NCI-H82 (cell line): Measurements from ENCODE around the gene THEMIS.
"Not testable (repeated sequence)": the region's sequence is repeated elsewhere in the genome, so short reads cannot be mapped to it uniquely, and the experiment has no call there.

ENCODE experiments used
- DNase-seq: peaks from one replicate; lab custom pipeline; 2025; lab: John Stamatoyannopoulos, UW

THEMIS gene

GRCh38 chr6:127900935-127901334 lies at the start of gene THEMIS:
Gene THEMIS, minus strand, starts transcription at chr6:127901058. Its CDS starts 126 bp downstream, at chr6:127900932.
- DNase-seq = no peak

DNA sequence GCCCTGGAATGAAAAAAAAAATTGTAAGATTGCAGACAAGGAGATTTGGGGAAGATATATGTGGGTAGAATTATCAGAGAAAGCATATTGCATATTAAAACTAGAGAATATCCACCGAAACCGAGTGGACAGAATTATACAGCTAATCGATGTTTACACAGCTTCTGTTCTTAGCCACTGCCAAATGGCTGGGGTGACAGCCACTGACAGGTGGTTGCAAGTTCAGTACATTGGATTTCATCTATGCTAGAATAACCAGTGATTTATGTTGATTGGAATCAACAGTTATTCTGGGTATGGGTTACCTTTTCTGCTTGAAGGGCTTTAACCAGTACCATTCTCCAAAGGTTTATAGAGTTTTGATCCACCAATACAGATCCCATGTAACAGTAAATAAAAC lies 48.4 kb upstream of the THEMIS start:
- DNase-seq = no peak

GRCh38 chr6:127946388-127946787 lies 45.5 kb upstream of the THEMIS start:
- no peak for DNase-seq

DNA sequence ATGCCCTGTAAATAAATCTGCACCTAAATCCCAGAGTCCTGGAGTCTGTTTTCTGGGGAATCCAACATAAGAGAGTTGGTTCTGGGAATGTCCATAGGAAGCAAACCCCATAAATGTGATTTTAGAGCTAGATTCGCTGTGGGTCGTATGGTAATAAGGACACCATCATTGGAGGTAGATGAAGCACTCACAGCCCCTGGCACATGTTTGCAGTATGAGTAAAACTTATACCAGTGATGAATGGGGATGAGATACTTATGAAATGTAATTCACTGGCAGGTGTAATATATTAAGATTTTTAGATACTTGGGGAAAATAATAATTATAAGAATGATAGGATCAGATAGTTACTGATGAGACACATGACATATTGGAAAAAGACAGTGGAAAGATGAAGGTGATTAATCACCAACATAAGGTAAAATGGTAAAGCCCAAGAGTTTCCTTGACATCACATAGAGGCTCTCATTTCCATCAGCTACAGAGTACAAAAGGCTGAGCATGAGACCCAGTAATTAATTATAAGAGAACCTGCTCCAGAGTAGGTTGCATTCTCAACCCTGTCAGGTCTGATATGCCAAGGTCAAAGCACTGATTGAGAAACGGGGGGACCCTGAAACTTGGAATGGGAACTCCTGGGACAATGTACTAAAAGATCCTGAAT lies 44.7 kb upstream of the THEMIS start:
- DNase-seq = no peak

- DNase-seq = no peak
Observed at GRCh38 chr6:127941228-127941627, 40.4 kb upstream of the THEMIS start.

DNA sequence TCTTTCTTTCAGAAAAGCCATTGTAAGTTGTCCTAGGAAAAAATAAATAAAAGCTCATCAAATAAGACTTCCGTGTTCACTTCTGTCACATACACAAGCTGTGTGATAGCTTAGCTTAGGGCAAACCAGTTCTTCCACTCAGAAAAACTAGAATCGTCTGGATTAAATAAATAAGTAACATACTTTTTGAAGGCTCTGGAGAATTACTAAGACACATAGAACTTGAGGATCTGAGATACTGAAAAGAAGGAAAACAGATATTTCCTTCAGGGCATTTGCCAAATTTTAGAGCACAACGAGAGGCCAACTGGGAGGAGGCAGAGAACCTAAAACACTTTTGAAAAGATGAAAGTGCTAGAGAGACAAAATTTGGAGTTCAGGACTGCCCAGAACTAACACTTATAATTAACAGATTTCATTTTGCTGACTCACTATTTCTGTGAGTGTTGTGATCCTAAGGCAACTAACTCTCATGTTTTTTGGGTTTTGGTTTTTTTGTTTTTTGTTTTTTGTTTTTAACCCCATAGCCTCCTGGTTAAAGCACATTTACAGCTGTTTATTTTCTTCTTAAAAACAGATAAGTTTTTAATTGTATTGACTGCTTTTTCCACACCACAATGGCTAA lies 38.7 kb upstream of the THEMIS start:
- no peak for DNase-seq

- DNase-seq = no peak
Observed at GRCh38 chr6:127938701-127939100, 37.8 kb upstream of the THEMIS start.

GRCh38 chr6:127937747-127938146 lies 36.9 kb upstream of the THEMIS start:
- DNase-seq = no peak

- no peak for DNase-seq
Observed at GRCh38 chr6:127937102-127937501, 36.2 kb upstream of the THEMIS start.

GRCh38 chr6:127934956-127935355 lies 34.1 kb upstream of the THEMIS start:
- no peak for DNase-seq

DNA sequence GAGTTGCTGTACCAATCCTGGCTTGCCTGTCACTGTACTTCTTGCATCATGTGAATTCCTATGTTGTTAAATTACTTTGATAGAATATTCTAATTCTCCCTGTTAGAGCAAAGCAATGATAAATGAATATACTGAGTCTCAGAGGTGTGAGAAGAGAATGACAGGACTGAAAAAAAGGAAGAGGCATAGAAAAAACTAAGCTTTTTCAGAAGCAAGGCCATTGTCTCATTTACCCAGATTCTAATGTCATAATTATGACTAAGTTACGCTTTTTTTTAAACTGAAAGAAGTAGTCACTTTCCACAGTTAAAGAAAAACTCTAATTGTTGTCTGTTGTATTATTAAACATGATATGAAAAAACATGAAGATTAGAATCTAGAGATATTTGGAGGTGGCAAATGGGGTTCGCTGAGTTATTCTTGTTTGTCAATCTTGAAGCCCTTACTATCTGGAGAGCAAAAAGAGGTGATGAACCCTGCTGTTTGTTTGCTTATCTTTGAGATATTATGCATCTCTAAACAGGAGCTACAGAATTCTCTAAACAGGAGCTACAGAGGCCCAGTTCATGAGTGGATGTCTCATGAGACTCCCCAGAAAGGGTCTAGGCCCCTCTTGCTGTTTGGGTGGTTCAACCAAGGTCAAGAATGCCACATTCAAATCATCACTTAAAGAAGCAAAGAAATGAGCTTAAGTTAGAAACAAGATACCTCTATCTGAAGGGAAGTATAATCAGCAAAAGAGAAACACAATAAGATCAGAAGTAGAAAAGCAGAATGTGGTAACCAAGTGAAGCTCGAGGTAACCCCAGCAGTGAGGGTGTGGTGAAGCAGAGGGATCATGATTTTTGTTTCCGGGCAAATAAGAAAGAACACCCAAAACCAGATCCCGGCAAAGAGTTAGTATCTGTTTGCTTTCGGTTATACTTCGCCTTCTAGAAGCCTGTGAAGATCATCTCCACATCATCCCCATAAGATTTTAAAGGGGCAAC lies 33.3 kb upstream of the THEMIS start:
- DNase-seq = no peak

- DNase-seq = no peak
Observed at GRCh38 chr6:127933137-127933536, 32.3 kb upstream of the THEMIS start.

- no peak for DNase-seq
Observed at GRCh38 chr6:127932708-127933107, 31.9 kb upstream of the THEMIS start.

- DNase-seq = not testable (repeated sequence)
Observed at GRCh38 chr6:127926441-127926840, 25.6 kb upstream of the THEMIS start.

DNA sequence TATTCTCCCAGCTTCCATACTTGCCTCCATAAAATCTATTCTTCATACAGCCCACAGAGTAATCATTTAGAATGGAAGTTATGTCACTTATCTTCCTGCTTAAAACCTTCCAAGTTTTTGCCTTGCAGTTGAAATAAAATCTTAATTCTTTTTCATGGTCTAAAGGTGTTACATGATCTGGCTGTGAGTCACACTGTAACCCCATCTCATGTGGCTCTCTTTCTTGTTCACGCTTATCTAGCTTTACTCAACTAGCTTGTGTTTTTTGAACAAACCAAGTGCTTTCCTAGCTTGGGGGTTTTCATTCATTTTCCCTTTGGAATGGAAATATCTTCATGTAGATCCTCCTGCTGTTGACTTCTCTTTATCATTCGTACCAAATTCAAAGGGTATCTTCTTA lies 23.6 kb upstream of the THEMIS start:
- DNase-seq = no peak

DNA sequence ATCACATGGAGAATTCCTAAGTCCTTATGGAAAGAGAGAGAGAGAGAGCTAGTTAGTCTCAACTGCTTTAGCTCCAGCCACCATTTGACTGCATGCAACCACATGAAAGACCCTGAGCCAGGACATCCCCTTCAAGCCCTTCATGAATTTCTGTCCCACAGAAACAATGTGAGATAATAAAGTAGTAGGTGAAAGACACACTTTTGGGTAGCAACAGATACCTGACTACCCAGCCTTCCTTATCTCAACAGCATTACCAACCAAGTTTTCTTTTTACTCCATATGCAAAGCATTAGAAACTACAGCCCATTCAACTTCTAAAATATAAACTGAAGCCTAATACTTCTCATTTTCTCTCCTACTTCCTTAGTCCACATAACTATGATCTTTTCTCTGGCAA lies 23.2 kb upstream of the THEMIS start:
- DNase-seq = no peak

DNA sequence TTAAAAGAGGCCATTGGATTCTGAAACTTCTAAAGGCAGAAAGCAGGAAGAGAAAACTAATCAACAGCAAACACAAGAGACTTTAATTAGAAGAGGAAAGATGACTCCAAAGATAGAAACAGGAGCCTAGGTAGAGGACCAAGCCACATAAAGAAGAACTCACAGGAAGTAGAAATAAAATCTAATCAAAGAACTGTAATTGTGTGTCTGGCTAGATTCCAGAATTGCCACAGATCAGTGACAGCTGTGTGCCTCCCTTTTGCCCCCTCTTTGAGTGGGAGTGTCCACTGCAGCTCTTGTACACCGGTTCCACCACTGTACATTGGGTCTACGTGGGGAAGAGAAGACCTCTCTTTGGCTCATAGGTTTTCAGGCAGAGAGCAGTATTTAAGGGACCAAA lies 22.3 kb upstream of the THEMIS start:
- no peak for DNase-seq

DNA sequence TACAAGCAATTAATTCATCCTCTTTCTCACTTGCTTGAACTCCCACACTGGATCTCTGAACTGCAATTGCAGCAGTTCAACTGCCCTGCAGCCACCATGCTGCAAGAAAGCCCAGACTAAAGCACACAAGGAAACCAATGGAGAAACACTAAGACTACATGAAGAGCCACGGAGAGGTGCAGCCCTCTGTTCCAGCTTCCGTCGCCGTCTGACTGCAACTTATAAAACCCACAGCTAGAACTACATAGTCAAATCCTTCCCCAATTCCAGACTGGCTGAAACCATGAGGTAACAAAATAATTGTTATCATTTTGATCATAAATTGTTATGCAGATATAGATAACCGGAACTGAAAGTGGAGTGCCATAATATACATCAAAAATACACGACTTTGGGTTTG lies 21.1 kb upstream of the THEMIS start:
- DNase-seq = no peak

DNA sequence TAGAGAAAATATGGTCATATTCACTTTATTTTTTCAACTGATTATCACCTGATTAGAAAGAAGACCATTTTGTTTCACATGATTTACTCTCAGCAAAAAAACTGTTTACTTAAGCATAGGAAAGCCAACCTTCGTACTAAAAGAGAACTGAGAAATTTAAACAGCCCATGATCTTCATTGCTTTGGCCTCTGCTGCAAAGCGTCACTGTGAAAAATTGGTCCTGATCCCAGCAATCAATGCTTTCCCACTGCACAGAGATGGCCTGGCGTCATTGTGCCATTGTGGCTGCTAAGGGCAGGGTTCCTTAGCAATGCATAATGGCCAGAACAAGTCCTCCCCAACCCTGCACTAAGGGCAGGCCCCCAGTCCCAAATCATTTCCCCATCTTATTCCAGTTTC lies 19.9 kb upstream of the THEMIS start:
- DNase-seq = no peak

DNA sequence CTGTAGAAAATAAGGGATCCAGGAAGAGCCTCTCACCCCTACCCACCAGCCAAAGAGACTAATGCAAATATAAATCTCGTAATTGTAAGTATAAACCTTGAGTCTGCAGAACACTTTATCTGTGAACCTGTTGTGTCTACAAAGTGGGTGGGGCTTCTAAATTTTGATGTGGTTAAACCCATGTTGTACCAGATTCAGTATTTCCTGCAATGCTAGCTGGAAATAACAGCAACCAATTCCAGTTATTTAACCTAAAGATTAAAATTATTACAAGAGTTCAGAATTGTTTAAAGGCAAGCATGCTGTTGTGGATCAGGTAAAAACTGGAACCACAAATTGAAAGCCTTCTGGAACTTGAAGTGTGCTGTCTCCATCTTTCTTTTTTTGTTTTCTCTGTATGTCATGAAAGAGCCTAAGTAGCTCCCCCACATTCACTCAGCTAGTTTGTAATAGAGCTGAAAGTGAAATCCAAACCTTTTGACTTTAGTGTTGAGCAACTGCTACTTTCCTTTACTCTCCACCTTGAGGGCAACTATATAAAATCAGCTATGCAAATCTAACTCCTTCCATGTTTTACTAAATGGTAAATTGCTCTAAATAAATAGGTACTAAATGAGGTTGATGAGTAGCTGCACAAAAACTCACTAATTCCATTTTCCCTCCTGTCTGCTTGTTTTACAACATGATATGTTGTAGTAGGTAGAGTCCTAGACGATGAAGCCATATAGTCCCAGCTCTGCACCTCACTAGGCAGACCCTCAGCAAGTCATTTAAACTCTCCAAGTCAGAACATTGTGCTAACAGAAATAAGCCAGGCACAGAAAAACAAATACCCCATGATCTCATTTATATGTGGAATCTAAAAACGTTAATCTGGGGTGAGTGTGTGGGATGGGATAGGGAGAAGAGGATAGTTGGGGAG lies 17.9 kb upstream of the THEMIS start:
- DNase-seq = no peak

DNA sequence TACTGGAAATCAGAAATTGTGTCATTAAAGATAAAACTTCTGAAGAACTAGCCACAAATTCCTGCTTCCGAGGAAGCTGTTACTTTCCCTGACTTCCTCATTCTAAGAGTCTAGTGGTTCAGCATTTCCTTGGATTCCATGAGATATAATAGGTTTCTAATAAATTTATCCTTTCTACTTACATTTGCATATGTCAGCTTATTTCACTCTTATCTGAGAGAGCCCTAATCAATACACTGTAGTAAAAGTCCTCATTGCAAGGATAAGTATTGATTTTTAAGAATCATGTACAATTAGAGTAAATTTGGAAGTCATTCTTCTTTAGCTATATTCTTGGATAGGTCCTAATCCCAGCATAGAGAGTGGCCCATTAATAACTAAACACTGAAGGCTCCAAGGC lies 16.9 kb upstream of the THEMIS start:
- DNase-seq = no peak

- DNase-seq = no peak
Observed at GRCh38 chr6:127914240-127914639, 13.4 kb upstream of the THEMIS start.
